GM10248 (cell line): Measurements from ENCODE around the gene BCKDHB.

ENCODE experiments used
- CTCF ChIA-PET: fragments of 300-600 bp; sonication (Branson Sonifier 250); formaldehyde crosslinking; extraction: SDS; loops from one replicate; lab custom pipeline; 2021; ENCODE audit warnings: antibody characterized with exemption; lab: Yijun Ruan, JAX
- POLR2A ChIA-PET: fragments of 350-650 bp; sonication (Branson Sonifier 250); formaldehyde crosslinking; extraction: SDS; loops from one replicate; lab custom pipeline; 2020; ENCODE audit warnings: antibody characterized with exemption; lab: Yijun Ruan, JAX
- DNase-seq: peaks from one replicate; pipeline ENCODE4 v3.0.0; 2012; ENCODE audit errors: extremely low spot score
- TF ChIP-seq, protein P1 (sequence below): IDR thresholded peaks from 2 replicates; pipeline ENCODE4 v1.5.1; 2012; ENCODE audit warnings: mild to moderate bottlenecking, low read depth; ENCODE audit errors: extremely low read depth, missing control alignments, control extremely low read depth

Gene BCKDHB

DNA sequence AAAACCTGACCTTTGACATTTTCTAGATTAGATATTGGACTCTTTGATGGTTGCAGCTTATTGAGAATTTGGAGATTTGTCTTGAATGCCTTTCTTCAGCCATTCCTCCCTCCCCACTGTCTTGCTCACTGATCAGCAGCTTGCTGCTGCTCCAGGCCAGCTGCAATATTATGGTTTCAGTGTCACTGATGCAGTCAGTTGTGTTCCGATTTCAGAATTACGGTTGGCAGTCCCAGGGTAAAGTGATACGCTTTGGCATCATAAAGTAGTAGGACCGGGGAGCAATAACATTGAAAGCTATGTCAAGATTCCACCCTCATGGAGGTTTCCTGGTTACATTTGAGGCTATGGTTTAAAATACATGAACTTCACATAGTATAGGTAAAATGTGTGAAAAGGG, 152.6 kb downstream of the BCKDHB start:
- no peak for DNase-seq
- TF ChIP-seq, protein P1, sequence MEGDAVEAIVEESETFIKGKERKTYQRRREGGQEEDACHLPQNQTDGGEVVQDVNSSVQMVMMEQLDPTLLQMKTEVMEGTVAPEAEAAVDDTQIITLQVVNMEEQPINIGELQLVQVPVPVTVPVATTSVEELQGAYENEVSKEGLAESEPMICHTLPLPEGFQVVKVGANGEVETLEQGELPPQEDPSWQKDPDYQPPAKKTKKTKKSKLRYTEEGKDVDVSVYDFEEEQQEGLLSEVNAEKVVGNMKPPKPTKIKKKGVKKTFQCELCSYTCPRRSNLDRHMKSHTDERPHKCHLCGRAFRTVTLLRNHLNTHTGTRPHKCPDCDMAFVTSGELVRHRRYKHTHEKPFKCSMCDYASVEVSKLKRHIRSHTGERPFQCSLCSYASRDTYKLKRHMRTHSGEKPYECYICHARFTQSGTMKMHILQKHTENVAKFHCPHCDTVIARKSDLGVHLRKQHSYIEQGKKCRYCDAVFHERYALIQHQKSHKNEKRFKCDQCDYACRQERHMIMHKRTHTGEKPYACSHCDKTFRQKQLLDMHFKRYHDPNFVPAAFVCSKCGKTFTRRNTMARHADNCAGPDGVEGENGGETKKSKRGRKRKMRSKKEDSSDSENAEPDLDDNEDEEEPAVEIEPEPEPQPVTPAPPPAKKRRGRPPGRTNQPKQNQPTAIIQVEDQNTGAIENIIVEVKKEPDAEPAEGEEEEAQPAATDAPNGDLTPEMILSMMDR = no peak
- CTCF ChIA-PET = interaction anchor here (0.9 to 1.0 kb wide), 2 partner anchors 9 to 25 kb away, joined by 3 to 5 read pairs; no protein-coding TSS in a partner anchor
- POLR2A ChIA-PET = no interaction called here

DNA sequence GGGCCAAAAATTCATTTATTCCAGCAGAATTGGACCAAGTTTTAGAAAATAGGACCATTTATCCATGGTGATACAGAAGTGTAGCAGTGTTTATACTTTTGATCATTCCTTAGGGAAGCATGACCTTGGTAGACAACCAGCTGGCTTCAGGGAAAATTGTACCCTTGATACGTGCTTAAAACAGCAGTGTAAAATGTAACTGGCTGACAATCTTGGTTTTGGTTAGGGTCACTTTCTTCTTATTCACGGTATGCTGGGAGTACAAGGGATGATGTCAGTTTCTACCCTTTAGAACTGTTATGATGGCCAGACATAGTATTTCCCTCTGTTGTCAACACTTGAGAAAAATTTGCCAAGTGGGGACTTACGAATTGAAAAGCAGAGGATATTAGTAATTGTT, 157.1 kb downstream of the BCKDHB start:
- POLR2A ChIA-PET = no interaction called here
- CTCF ChIA-PET = no interaction called here
- TF ChIP-seq, protein P1 = no peak
- DNase-seq = no peak

DNA sequence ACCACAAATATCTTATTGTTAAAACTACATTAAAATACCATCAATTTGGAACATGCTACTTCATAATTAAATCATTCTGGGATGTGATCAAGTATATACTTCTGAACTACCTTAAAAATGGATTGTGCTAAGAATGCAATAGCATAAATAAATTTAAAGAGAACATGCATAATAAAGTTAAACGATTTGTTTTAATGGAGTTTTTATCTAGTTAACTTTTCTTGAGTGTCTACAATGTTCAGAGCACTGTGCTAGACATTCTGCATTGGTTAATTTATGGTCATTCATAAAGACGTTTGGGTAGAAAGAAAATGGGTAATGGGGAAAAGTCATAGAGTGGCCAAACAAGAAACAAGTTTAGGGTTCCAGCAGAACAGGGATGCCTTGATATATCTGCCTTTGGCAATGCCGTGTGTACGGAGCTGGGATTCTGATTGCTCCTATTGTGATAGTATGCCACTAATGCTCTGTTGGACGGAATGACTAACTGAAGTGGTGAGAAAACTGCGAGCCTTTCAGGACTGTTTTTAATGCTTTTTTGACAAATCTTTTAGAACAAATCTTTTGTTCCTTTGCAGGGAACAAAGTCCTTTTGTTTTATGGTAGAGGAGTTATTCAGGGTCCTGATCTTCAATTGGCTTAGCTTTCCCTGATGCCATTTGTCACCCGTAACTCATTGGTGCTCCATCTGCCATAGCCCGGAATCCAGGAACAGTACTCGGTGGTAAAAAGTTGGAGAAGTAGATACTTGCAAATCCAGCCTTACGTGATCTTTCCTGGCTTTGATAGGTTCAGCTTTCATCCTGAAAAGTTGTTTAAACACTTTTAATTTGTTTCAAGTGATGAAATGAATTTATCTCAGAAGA, 162.6 kb downstream of the BCKDHB start:
- no peak for DNase-seq
- CTCF ChIA-PET = interaction anchor here (1.0 kb wide), 1 partner anchor 13 kb away, joined by 3 read pairs; no protein-coding TSS in a partner anchor

DNA sequence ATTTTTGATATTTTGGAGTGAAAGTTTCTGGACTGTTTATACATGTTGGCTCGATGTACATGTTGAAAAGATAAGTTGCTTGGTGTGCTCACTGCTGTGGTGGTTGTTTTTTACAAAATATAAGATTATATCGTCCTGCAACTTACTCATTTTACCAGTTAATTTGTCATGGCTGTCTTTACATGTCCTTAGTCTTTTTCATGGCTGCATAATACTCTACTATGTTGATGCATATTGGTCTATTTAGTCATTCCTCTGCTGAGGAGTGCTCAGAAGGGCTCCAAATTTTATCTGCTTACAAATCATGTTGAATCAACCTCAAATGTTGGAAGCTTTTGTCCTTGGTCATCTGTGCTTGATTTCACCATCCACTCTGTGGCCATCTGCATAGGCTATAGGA, 164.6 kb downstream of the BCKDHB start:
- ChIA-PET POLR2A (no interaction called here), CTCF (interaction anchor here (1.0 to 1.4 kb wide), 2 partner anchors 9 to 13 kb away, joined by 3 to 4 read pairs; no protein-coding TSS in a partner anchor)
- TF ChIP-seq, protein P1 = no peak
- no peak for DNase-seq

More for the DNA sequence above, 162.6 kb downstream of the BCKDHB start:
- TF ChIP-seq, protein P1 = no peak
- POLR2A ChIA-PET = no interaction called here

DNA sequence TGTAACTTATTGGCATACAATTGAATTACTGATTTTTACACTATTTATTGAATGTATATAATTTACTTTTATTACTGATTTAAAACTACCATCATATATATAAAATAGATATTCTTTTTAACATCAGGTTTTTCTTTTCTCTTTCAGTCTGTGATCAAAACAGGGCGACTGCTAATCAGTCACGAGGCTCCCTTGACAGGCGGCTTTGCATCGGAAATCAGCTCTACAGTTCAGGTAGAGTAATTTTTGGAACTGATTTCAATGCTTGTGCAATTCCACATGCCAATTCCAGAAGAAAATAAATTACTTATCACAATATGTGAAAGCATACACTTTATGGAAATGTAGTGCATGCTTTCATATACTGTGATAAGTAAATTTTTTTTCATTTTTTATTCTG, 166.5 kb downstream of the BCKDHB start:
- POLR2A ChIA-PET = no interaction called here
- CTCF ChIA-PET = no interaction called here
- DNase-seq = no peak
- TF ChIP-seq, protein P1 = no peak

DNA sequence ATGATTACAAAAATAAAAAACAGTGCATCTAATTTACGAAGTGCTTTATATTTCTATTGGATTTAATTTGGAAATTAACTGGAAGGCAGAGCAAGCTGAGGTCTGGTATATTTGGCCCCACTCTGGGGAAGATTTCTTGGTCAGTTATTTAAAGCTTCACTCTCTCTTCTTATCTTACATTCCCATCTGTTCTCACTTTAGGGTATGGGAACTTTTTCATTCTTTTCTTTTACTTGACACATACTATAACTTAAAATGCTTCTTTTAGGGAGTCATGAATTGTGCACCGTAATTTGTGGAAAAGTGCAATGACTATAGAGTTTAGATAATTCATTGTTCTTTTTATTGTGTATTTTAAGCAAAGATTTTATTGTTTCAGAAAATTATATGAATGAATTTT, 170.4 kb downstream of the BCKDHB start:
- DNase-seq = no peak
- TF ChIP-seq, protein P1 = no peak
- POLR2A ChIA-PET = no interaction called here
- CTCF ChIA-PET = no interaction called here
